PFSK-1 (cell line): ENCODE results near the gene PET100.

ENCODE experiments used
- POLR2AphosphoS5 ChIP-seq: IDR thresholded peaks from 2 replicates; pipeline ENCODE4 v1.6.1; 2012; ENCODE audit warnings: low read depth, mild to moderate bottlenecking, control low read depth, low read length, moderate library complexity
- SIN3A ChIP-seq: IDR thresholded peaks from 2 replicates; pipeline ENCODE4 v1.6.1; 2012; ENCODE audit warnings: mild to moderate bottlenecking, low read length, moderate library complexity, borderline replicate concordance; ENCODE audit not compliant: insufficient read depth
- TAF1 ChIP-seq: IDR thresholded peaks from 2 replicates; pipeline ENCODE4 v1.6.1; 2012; ENCODE audit warnings: low read length, control low read depth, borderline replicate concordance; ENCODE audit not compliant: insufficient read depth

- no peak for TF ChIP-seq POLR2AphosphoS5
- no peak for TF ChIP-seq TAF1
- TF ChIP-seq SIN3A = no peak
Measured at GRCh38 chr19:7663706-7664105, 34.1 kb downstream of the PET100 start.
